ENCODE data around the gene CAMSAP2. TPM values are rescaled to one million over a fixed set of nuclear protein-coding genes. Genes with fewer than 3 reads are reported as not detected.
A peak's percentile ranks its signal among the peaks of the same experiment; 100 is the strongest.

The CAMSAP2 gene
- total and polyA plus RNA-seq, 10 of the 15 experiments (the other 5 are each of a cell fraction or from before 2014, with no cell fraction given) = 3.9 to 19.8 (median 8.0) TPM

DNA sequence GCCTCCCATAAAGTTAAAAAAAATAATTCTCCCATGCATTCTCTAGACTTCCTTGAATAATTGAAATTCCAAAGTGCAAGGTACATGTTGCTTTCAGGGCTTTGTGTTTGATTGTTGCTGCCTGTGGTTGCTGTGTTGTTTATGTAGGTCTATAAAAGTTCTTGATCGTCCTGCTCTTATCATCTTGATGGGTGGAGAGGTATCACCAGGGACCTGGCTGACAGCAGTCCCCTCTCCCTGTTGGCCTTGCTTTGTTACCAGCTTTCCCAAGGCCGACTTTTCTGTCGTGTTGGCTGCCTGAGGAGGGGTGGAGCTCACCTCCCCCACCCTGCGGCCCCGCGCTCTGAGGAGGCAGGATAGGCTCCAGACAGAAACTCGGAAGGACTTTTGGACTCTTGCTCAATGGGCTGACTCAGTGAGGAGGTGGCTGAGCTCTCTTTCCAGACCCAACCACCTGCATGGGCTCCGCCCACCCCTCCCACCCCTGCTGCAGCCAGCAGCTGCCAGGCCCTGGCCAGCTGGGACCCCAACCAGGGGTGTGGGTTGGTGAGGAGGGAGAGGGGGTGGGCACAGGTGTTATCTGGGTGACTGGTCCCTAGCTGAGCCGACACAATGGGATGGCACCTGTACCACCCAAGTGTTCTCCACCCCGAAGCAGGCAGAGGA lies 158.0 kb downstream of the CAMSAP2 start:
- CTCF ChIA-PET = interaction anchor here (1.2 to 10.0 kb wide), 7 partner anchors 7 to 146 kb away, joined by 3 to 131 read pairs (median 4); no protein-coding TSS in a partner anchor
- H4K20me1 ChIP-seq (ENCODE audit: control insufficient read depth, insufficient read depth) = no peaks in the 10 kb centered on the region
- H3K4me2 ChIP-seq (ENCODE audit: control insufficient read depth, insufficient read depth) = no peak overlapping the region
- in situ Hi-C loops (cut with MboI) = no loop called here
- RAD21 ChIA-PET (ENCODE audit: unreplicated experiment) = interaction anchor here (0.9 to 11.2 kb wide), 13 partner anchors 9 to 227 kb away, joined by 3 to 139 read pairs (median 6); partner anchors contain the start of gene DDX59
- SMC1A ChIA-PET (ENCODE audit: uncharacterized antibody, unreplicated experiment) = interaction anchor here (0.9 to 12.2 kb wide), 11 partner anchors 8 to 274 kb away, joined by 3 to 193 read pairs (median 10); no protein-coding TSS in a partner anchor
- no peaks in the 10 kb centered on the region; the same call in 1 of the 2 replicates for H3K79me2 ChIP-seq (ENCODE audit: control insufficient read depth, insufficient read depth, low read length)
- peaks cover 0 to 18% of the 10 kb centered on the region in 2 experiments; a peak in 2 of 4 replicates for H3K36me3 ChIP-seq (ENCODE audit: control insufficient read depth in 2 of 2, insufficient read depth in 2 of 2, low read length in 1 of 2)
- intact Hi-C loops (cut with micrococcal nuclease; ENCODE audit: unreplicated experiment) = no loop called here
- no peaks in the 10 kb centered on the region for H3K27me3 ChIP-seq (replicated peaks in 1 of 2; ENCODE audit: control insufficient read depth in 2 of 2, insufficient read depth in 2 of 2, low read length in 1 of 2)
- no peaks in the 10 kb centered on the region for H3K9me3 ChIP-seq (replicated peaks; ENCODE audit: control insufficient read depth, insufficient read depth, low read length)
- no peak for DNase-seq (ENCODE audit: low read depth, low spot score)
- H3K9ac ChIP-seq (ENCODE audit: control insufficient read depth, insufficient read depth, low read length) = no peak overlapping the region
- POLR2A ChIA-PET = interaction anchor here (0.5 to 5.1 kb wide), 4 partner anchors 10 to 127 kb away, joined by 4 to 49 read pairs (median 6); no protein-coding TSS in a partner anchor
- TF ChIP-seq TBL1XR1 (IDR thresholded peaks at IDR 0.05; ENCODE audit: low read depth, low read length) = no peak
- TF ChIP-seq, protein P1, sequence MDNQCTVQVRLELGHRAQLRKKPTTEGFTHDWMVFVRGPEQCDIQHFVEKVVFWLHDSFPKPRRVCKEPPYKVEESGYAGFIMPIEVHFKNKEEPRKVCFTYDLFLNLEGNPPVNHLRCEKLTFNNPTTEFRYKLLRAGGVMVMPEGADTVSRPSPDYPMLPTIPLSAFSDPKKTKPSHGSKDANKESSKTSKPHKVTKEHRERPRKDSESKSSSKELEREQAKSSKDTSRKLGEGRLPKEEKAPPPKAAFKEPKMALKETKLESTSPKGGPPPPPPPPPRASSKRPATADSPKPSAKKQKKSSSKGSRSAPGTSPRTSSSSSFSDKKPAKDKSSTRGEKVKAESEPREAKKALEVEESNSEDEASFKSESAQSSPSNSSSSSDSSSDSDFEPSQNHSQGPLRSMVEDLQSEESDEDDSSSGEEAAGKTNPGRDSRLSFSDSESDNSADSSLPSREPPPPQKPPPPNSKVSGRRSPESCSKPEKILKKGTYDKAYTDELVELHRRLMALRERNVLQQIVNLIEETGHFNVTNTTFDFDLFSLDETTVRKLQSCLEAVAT (IDR thresholded peaks at IDR 0.05) = no peak
- TF ChIP-seq TAF1 (IDR thresholded peaks at IDR 0.05; ENCODE audit: borderline replicate concordance, low read depth, low read length) = no peak
- TF ChIP-seq TCF3 (IDR thresholded peaks at IDR 0.05; ENCODE audit: borderline replicate concordance, insufficient read depth, low read depth, low read length) = 0 out of 2 replicates have a peak, but pooled peaks have one; percentile 20
- no peak for TF ChIP-seq BRCA1 (IDR thresholded peaks at IDR 0.05; ENCODE audit: low read depth, low read length)
- TF ChIP-seq KAT2A (conservative IDR thresholded peaks at IDR 0.05; ENCODE audit: control insufficient read depth, low read depth, low read length) = no peak
- no peak overlapping the region for H3K4me3 ChIP-seq
- no peak for FAIRE-seq
- no peak for ATAC-seq
- WGBS (ENCODE audit: insufficient coverage, insufficient replicate concordance, low lambda C conversion rate, missing lambda C conversion rate) = 82% methylated on average over 9 of the region's 10 CpGs
- H3K4me1 ChIP-seq (ENCODE audit: control insufficient read depth, insufficient read depth, low read length) = peaks cover 19% of the 10 kb centered on the region
- BruUV-seq (replicated peaks) = no TSS peak
- H3K27ac ChIP-seq (ENCODE audit: control insufficient read depth, insufficient read depth) = no peak overlapping the region
- H2AFZ ChIP-seq (ENCODE audit: control insufficient read depth, low read depth, low read length) = no peak overlapping the region

Measured in GM12878 (cell line).